ENCODE results near the gene GDF9. TPM values are rescaled to one million over a fixed set of nuclear protein-coding genes. Genes with fewer than 3 reads are reported as not detected.

The GDF9 gene
- total RNA-seq, 1 experiment from 2014 or later: 0.24 TPM

DNA sequence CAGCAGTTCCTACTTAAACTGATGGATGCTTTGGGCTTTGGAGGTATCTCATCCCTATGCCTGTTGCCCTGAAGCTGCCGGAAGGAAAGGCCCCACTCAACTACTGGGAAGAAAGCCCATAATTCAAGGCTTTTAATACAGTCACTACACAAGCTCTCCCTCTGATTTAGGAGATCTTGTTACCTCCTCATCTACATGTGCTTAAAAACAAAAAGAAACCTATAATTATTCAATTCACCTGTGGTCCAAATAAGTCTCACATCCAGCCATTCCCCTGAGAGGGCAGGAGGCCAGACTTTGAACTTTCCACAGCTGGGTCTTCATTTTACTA lies 6.5 kb upstream of the GDF9 start:
- Histone ChIP-seq H2AK5ac (ENCODE audit: insufficient read length, low read length) (no peak overlapping the region), H4K20me1 (ENCODE audit: control insufficient read depth, insufficient read depth, insufficient read length) (no peaks in the 10 kb centered on the region), H2BK12ac (ENCODE audit: insufficient read length, low read depth, low read length) (no peak overlapping the region), H3K4ac (ENCODE audit: low read depth, low read length) (no peak overlapping the region), H2BK15ac (ENCODE audit: low read depth, low read length) (no peak overlapping the region), H4K8ac (replicated peaks; ENCODE audit: insufficient read length, low read depth, low read length) (no peak overlapping the region), H3K27me3 (ENCODE audit: insufficient read depth, low read length) (no peaks in the 10 kb centered on the region), H3K23ac (ENCODE audit: insufficient read length, low read depth, low read length) (no peak overlapping the region), H3K79me2 (ENCODE audit: insufficient read depth, low read length) (no peaks in the 10 kb centered on the region), H3K23me2 (ENCODE audit: insufficient read length, low read depth, low read length, poor library complexity, severe bottlenecking) (no peaks in the 10 kb centered on the region), H2AFZ (ENCODE audit: low read length) (no peak overlapping the region), H2BK120ac (ENCODE audit: low read depth, low read length, poor library complexity, severe bottlenecking) (no peak overlapping the region), H3K56ac (ENCODE audit: insufficient read length, low read depth, low read length) (no peak overlapping the region), H4K91ac (ENCODE audit: insufficient read length, low read depth, low read length) (no peak overlapping the region), H3T11ph (ENCODE audit: low read length) (no peak overlapping the region), H3K9ac (ENCODE audit: extremely low read depth, insufficient read length, low read length) (no peak overlapping the region), H3K79me1 (ENCODE audit: insufficient read depth, low read depth, low read length, poor library complexity, severe bottlenecking) (no peaks in the 10 kb centered on the region), H3K14ac (ENCODE audit: insufficient read depth, low read length) (no peak overlapping the region), H4K5ac (ENCODE audit: insufficient read length, low read depth, low read length) (no peak overlapping the region), H3K27ac (ENCODE audit: insufficient read length, low read depth, low read length) (no peak overlapping the region), H3K9me3 (ENCODE audit: control insufficient read depth, low read depth, low read length) (no peaks in the 10 kb centered on the region), H2BK20ac (ENCODE audit: low read depth, low read length, poor library complexity, severe bottlenecking) (no peak overlapping the region), H3K4me2 (ENCODE audit: insufficient read depth, insufficient read length, low read length) (no peak overlapping the region), H3K18ac (ENCODE audit: insufficient read length, low read depth, low read length) (no peak overlapping the region), H3K4me1 (ENCODE audit: insufficient read depth, low read length) (no peaks in the 10 kb centered on the region), H2BK5ac (ENCODE audit: insufficient read length, low read length) (no peak overlapping the region)
- H3K27me3 Mint-ChIP-seq (ENCODE audit: low read depth): no peaks in the 10 kb centered on the region
- peak overlapping the region in 1 of 3 experiments; percentile 11; a peak in 1 of 7 replicates for H3K27ac Mint-ChIP-seq
- H3K4me3 Mint-ChIP-seq: no peak overlapping the region
- DNase-seq: no peak
- TF ChIP-seq, protein P1, sequence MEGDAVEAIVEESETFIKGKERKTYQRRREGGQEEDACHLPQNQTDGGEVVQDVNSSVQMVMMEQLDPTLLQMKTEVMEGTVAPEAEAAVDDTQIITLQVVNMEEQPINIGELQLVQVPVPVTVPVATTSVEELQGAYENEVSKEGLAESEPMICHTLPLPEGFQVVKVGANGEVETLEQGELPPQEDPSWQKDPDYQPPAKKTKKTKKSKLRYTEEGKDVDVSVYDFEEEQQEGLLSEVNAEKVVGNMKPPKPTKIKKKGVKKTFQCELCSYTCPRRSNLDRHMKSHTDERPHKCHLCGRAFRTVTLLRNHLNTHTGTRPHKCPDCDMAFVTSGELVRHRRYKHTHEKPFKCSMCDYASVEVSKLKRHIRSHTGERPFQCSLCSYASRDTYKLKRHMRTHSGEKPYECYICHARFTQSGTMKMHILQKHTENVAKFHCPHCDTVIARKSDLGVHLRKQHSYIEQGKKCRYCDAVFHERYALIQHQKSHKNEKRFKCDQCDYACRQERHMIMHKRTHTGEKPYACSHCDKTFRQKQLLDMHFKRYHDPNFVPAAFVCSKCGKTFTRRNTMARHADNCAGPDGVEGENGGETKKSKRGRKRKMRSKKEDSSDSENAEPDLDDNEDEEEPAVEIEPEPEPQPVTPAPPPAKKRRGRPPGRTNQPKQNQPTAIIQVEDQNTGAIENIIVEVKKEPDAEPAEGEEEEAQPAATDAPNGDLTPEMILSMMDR (conservative IDR thresholded peaks at IDR 0.05): no peak
- no peaks in the 10 kb centered on the region for H3K9me3 Mint-ChIP-seq
- no CpG with 5 or more reads among the region's 1 CpG for WGBS (ENCODE audit: extremely low coverage, insufficient read length, low lambda C conversion rate)
- H3K36me3 Mint-ChIP-seq (ENCODE audit: insufficient read depth in 1 of 3, low read depth in 3 of 3): peaks cover 6 to 33% (median 19%) of the 10 kb centered on the region in 3 experiments
- H3K4me1 Mint-ChIP-seq: no peaks in the 10 kb centered on the region; a peak in 1 of 4 replicates
